ENCODE data around the gene SERPINA5. TPM values are rescaled to one million over a fixed set of nuclear protein-coding genes. Genes with fewer than 3 reads are reported as not detected.

SERPINA5 gene
- total and polyA plus RNA-seq, 2 of the 13 experiments (the other 11 are each of a cell fraction or from before 2014, with no cell fraction given): 449 to 498 TPM

GRCh38 chr14:94547151-94547680, 34.0 kb upstream of the SERPINA5 start:
- WGBS (ENCODE audit: low lambda C conversion rate): 89% methylated on average over 8 of the region's 8 CpGs
- CTCF ChIA-PET (ENCODE audit: low intra/inter-chr PET ratio, low total read pairs): interaction anchor here (3.1 kb wide), 1 partner anchor 134 kb away, joined by 14 read pairs; no protein-coding TSS in a partner anchor
- Histone ChIP-seq H3K9me3 (ENCODE audit: low read length) (peaks cover 3% of the 10 kb centered on the region), H3K27me3 (ENCODE audit: control insufficient read depth in 1 of 2, insufficient read depth in 2 of 2, low read length in 2 of 2) (no peaks in the 10 kb centered on the region), H3K36me3 (replicated peaks in 1 of 2; ENCODE audit: control insufficient read depth in 1 of 2, insufficient read depth in 2 of 2, low read length in 2 of 2) (no peaks in the 10 kb centered on the region), H3K4me2 (ENCODE audit: low read depth, low read length) (no peak overlapping the region), H3K79me2 (ENCODE audit: insufficient read depth, low read length) (no peaks in the 10 kb centered on the region), H2AFZ (ENCODE audit: low read length) (no peak overlapping the region), H3K9ac (ENCODE audit: insufficient read depth, low read depth, low read length) (no peak overlapping the region), H3K4me3 (replicated peaks in 1 of 3; ENCODE audit: insufficient read depth in 1 of 3, low read depth in 2 of 3, low read length in 3 of 3) (no peak overlapping the region), H3K27ac (ENCODE audit: extremely low read length, insufficient read depth, low read length) (no peak overlapping the region), H3K4me1 (ENCODE audit: insufficient read depth, low read length) (peaks cover 93% of the 10 kb centered on the region), H4K20me1 (ENCODE audit: insufficient read depth, low read length) (no peaks in the 10 kb centered on the region)
- FAIRE-seq: no peak
- POLR2A ChIA-PET: interaction anchor here (2.5 kb wide), 1 partner anchor 35 kb away, joined by 16 read pairs; the partner anchor contains the start of gene SERPINA5
- TF ChIP-seq NFE2L2 (IDR thresholded peaks at IDR 0.05; ENCODE audit: low read length) (no peak), ZNF513 (CRISPR knock-in tag; conservative IDR thresholded peaks at IDR 0.05) (no peak), TAF15 (IDR thresholded peaks at IDR 0.05; ENCODE audit: low read depth, low read length, poor library complexity, severe bottlenecking) (no peak), ZNF891 (CRISPR knock-in tag; IDR thresholded peaks at IDR 0.05) (no peak), ZNF101 (CRISPR knock-in tag; IDR thresholded peaks at IDR 0.05; ENCODE audit: borderline replicate concordance, low read depth) (no peak), ZFP36 (IDR thresholded peaks at IDR 0.05; ENCODE audit: borderline replicate concordance, low read depth, low read length, partially characterized antibody) (no peak), HMG20B (CRISPR knock-in tag; conservative IDR thresholded peaks at IDR 0.05) (no peak), TERF1 (CRISPR knock-in tag; IDR thresholded peaks at IDR 0.05) (no peak), ZNF180 (CRISPR knock-in tag; IDR thresholded peaks at IDR 0.05; ENCODE audit: borderline replicate concordance, low read depth) (no peak), ZMYM2 (CRISPR knock-in tag; IDR thresholded peaks at IDR 0.05) (no peak), GRHL1 (CRISPR knock-in tag; conservative IDR thresholded peaks at IDR 0.05) (no peak), HOXA3 (CRISPR knock-in tag; IDR thresholded peaks at IDR 0.05) (no peak), MED8 (CRISPR knock-in tag; IDR thresholded peaks at IDR 0.05; ENCODE audit: insufficient replicate concordance) (no peak), GFI1 (CRISPR knock-in tag; IDR thresholded peaks at IDR 0.05; ENCODE audit: borderline replicate concordance) (no peak), MYC (CRISPR knock-in tag; IDR thresholded peaks at IDR 0.05; ENCODE audit: borderline replicate concordance) (no peak)
- BruUV-seq (replicated peaks): no TSS peak
- DNase-seq (ENCODE audit: low spot score): no peak
- no peak for ATAC-seq
- intact Hi-C loops (cut with micrococcal nuclease; ENCODE audit: unreplicated experiment): no loop called here
- in situ Hi-C loops (cut with HindIII; ENCODE audit: extremely low pct_ligation_motif_present, low pct_unique_long_range_greater_than_20kb): loop anchor here (5.0 to 10.0 kb wide), 2 partner anchors 120 to 138 kb away; no protein-coding TSS in a partner anchor
